Transverse colon (tissue), 4 donors: Measurements from ENCODE around the gene MSH3. TPM values are rescaled to one million over a fixed set of nuclear protein-coding genes. Genes with fewer than 3 reads are reported as not detected.
"Not testable (repeated sequence)": the region's sequence is repeated elsewhere in the genome, so short reads cannot be mapped to it uniquely, and the experiment has no call there.

Source experiments
- DNase-seq: peaks from one replicate; pipeline ENCODE4 v3.0.0-alpha.2; 2019
- H3K27ac ChIP-seq, 4 donors: fragments of 200-600 bp; sonication (generic); 2 replicates each; pipeline ENCODE4 v1.5.1; 2016 to 2018; ENCODE audit warnings: inconsistent platforms in 4 of 4
- H3K27me3 ChIP-seq: fragments of 200-600 bp; sonication (generic); 2 replicates; pipeline ENCODE4 v1.5.1; 2017; ENCODE audit warnings: inconsistent platforms
- H3K36me3 ChIP-seq, 4 donors: fragments of 200-600 bp; sonication (generic); 2 replicates each; pipeline ENCODE4 v1.5.1; 2017 to 2019; ENCODE audit warnings: inconsistent platforms in 4 of 4
- H3K4me1 ChIP-seq, 4 donors: fragments of 200-600 bp; sonication (generic); 2 replicates each; pipeline ENCODE4 v1.5.1; 2017 to 2020; ENCODE audit warnings: inconsistent platforms in 4 of 4
- H3K4me3 ChIP-seq, 4 donors: fragments of 200-600 bp; sonication (generic); 1 replicate in 1 of 4; 2 replicates in 3 of 4; pipeline versions ENCODE4 v1.5.1 to v1.6.1; 2017 to 2019; ENCODE audit warnings: inconsistent platforms in 4 of 4
- H3K9me3 ChIP-seq, 2 donors: fragments of 200-600 bp; sonication (generic); 2 replicates each; pipeline ENCODE4 v1.5.1; 2017 to 2019; ENCODE audit warnings: inconsistent platforms in 2 of 2
- CTCF ChIP-seq, 5 experiments: fragments of 200-600 bp in 3 of 5; fragments of 450-650 bp in 2 of 5; sonication (generic) in 3 of 5; IDR thresholded peaks; 1 replicate in 2 of 5; 2 replicates in 3 of 5; pipeline ENCODE4 v1.5.1; 2016 to 2017; ENCODE audit warnings: antibody characterized with exemption in 5 of 5, inconsistent platforms in 3 of 5, mild to moderate bottlenecking in 2 of 5, moderate library complexity in 1 of 5
- EP300 ChIP-seq: sonication (generic); formaldehyde crosslinking; IDR thresholded peaks from one replicate; pipeline ENCODE4 v1.6.1; 2017; ENCODE audit warnings: antibody characterized with exemption, low read depth
- POLR2A ChIP-seq: fragments of 450-650 bp; IDR thresholded peaks from one replicate; pipeline ENCODE4 v1.6.1; 2016; ENCODE audit warnings: antibody characterized with exemption, mild to moderate bottlenecking, moderate library complexity
- POLR2AphosphoS5 ChIP-seq, 3 donors: sonication (generic); formaldehyde crosslinking; IDR thresholded peaks; one replicate each; pipeline ENCODE4 v1.6.1; 2016; ENCODE audit warnings: antibody characterized with exemption in 3 of 3
- WGBS, 2 donors: methylation state at CpG; one replicate each; pipeline ENCODE4 v1.1.5; 2018; ENCODE audit warnings: low coverage in 1 of 2; 5-methylcytosine and 5-hydroxymethylcytosine counted together
- in situ Hi-C, 4 donors: fragments of 200-750 bp; cut with MboI; loops; one replicate each; pipeline versions ENCODE4 v1.15.0 to v1.15.1; 2017; ENCODE audit warnings: low sequenced_read_pairs in 3 of 4, low pct_ligation_motif_present in 1 of 4, low pct_unique_long_range_greater_than_20kb in 1 of 4
- intact Hi-C: fragments of 100-400 bp; cut with DNase I; formaldehyde crosslinking; loops from one replicate; pipeline ENCODE4 v1.15.1; 2023; ENCODE audit warnings: low total_unique reads
- total RNA-seq, 4 donors: library from RNA; depleted of rRNA; stranded (reverse); fragments of >200 nt; gene quantifications; one replicate each; pipeline ENCODE4 v1.1.0, GENCODE V29; 2016

The MSH3 gene
- total RNA-seq, 4 donors from 2014 or later, result 6.4 to 22.2 (median 17.2) TPM

DNA sequence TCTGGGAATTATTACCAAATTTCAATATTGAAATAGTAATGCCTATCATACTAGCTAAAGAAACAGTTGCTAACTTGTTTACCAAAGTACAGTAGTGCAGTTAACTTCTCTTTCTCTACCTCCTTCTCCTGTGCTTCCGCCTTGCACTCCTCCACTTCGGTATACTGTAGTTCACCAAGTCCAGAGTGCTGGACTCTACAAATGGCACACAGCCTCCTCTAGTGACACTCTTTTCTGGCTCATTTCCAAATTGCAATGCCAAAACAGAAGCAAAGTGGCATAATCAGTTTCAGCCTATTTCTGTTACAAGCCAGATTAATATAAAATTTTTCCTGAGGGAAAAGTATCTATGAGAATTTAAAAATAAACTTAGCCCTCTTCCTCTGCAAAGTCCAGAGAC lies 219.7 kb downstream of the MSH3 start:
- H3K27ac ChIP-seq, result no peak overlapping the region
- in situ Hi-C loops (no loop called here), intact Hi-C loops (no loop called here)
- H3K36me3 ChIP-seq, result peaks cover 0 to 24% (median 2%) of the 10 kb centered on the region in 4 donors
- H3K4me1 ChIP-seq, result no peaks in the 10 kb centered on the region
- DNase-seq, result no peak
- TF ChIP-seq CTCF (IDR thresholded peaks at IDR 0.05) (no peak), POLR2A (no peak), EP300 (no peak), POLR2AphosphoS5 (IDR thresholded peaks at IDR 0.05) (no peak)
- 96 to 100% methylated on average over 2 of the region's 2 CpGs for WGBS, 2 donors
- H3K4me3 ChIP-seq, result no peak overlapping the region
- no peaks in the 10 kb centered on the region for H3K9me3 ChIP-seq
- H3K27me3 ChIP-seq, result no peaks in the 10 kb centered on the region

DNA sequence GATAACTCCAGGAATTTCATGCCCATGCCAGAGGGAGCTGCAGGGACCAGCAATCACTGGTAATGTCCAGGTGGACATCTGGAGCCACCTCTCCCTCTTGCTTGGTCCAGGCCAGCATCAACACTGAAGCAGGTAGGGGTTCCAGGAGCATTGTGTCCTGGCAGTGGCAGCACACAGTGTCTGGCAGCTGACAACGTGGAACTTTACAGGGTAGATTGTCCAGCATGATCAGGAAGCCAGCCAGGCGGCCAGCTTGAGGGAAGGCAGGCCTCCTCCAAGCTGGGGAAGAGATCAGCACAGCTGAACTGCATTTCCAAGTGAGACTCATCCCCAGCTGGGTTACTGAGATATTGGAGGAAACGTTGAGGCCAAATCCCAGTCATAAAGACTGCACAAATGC lies 223.1 kb downstream of the MSH3 start:
- Histone ChIP-seq H3K9me3 (no peaks in the 10 kb centered on the region), H3K4me3 (no peak overlapping the region), H3K36me3 (peaks cover 0 to 24% (median 2%) of the 10 kb centered on the region in 4 donors), H3K27me3 (no peaks in the 10 kb centered on the region), H3K4me1 (no peaks in the 10 kb centered on the region), H3K27ac (no peak overlapping the region)
- TF ChIP-seq EP300 (no peak), POLR2A (no peak), CTCF (IDR thresholded peaks at IDR 0.05) (no peak), POLR2AphosphoS5 (IDR thresholded peaks at IDR 0.05) (no peak)
- in situ Hi-C loops, result no loop called here
- intact Hi-C loops, result no loop called here
- WGBS, 2 donors, result 71% methylated on average over 3 of the region's 3 CpGs; no CpG with 5 or more reads in 1 of the 2 donors
- DNase-seq, result no peak

GRCh38 chr5:80881726-80882125 lies 227.3 kb downstream of the MSH3 start:
- H3K27me3 ChIP-seq, result no peaks in the 10 kb centered on the region
- peaks cover 0 to 14% (median 4%) of the 10 kb centered on the region in 4 donors for H3K4me1 ChIP-seq
- no peak overlapping the region for H3K27ac ChIP-seq
- DNase-seq, result no peak
- WGBS, 2 donors, result 89 to 96% methylated on average over 4 of the region's 4 CpGs
- no peak overlapping the region for H3K4me3 ChIP-seq
- no peaks in the 10 kb centered on the region for H3K9me3 ChIP-seq
- peaks cover 0 to 20% (median 0%) of the 10 kb centered on the region in 4 donors for H3K36me3 ChIP-seq
- TF ChIP-seq POLR2AphosphoS5 (IDR thresholded peaks at IDR 0.05) (no peak), EP300 (no peak), POLR2A (no peak), CTCF (IDR thresholded peaks at IDR 0.05) (no peak)
- in situ Hi-C loops, result no loop called here
- intact Hi-C loops, result no loop called here

DNA sequence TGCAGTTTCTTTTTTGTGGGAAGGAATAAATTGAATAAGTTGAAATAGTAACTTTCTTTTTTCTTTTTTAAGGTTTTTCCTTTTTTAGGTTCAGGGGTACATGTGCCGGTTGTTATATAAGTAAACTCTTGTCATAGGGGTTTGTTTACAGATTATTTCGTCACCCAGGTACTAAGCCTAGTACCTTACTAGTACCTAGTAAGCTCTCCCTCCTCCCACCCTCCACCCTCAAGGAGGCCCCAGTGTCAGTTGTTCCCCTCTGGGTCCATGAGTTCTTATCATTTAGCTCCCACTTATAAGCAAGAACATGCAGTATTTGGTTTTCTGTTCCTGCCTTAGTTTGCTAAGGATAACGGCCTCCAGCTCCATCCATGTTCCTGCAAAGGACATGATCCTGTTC lies 228.9 kb downstream of the MSH3 start:
- H3K4me3 ChIP-seq, in situ Hi-C loops, H3K9me3 ChIP-seq, intact Hi-C loops, DNase-seq, H3K27me3 ChIP-seq, H3K36me3 ChIP-seq, H3K27ac ChIP-seq: not testable (repeated sequence)
- 95 to 98% methylated on average over 2 to 3 of the region's 3 CpGs for WGBS, 2 donors
- H3K4me1 ChIP-seq, result peaks cover 0 to 14% (median 4%) of the 10 kb centered on the region in 4 donors

DNA sequence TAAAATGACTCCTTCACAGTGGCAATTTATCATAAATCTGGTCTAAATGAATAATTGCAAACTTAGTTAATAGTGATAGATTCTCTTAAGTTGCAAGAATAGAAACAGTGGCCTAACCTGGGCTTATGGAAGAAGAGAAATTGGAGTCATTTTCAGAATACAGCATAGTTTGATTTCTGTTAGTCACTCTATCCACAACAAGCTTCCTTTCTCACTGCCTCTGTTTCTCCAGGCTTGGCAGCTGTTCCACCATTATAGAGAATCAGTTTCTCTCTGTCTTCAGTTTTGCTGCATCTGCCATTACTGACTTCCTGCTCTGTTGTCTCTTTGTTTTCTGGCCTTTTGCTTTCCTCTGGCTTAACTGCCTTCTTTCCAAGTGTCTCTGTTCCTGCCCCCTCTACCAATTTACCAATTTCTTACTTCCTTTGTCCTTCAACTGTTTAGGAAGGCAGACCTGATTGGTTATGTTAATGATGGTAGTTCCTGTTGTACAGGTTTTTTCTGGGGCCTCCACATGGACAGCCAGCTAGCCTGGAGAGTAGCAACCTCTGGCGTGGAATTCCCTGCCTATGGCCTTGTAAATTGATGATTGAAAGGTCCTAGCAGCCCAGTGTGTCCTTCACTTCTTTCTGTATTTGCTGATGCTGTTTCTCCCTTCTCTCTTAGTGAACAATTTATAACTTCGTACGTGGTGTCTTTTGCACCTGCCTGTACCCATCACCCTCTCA lies 229.8 kb downstream of the MSH3 start:
- Histone ChIP-seq H3K36me3 (no peaks in the 10 kb centered on the region), H3K4me1 (peaks cover 0 to 14% (median 4%) of the 10 kb centered on the region in 4 donors), H3K9me3 (no peaks in the 10 kb centered on the region), H3K27me3 (no peaks in the 10 kb centered on the region), H3K4me3 (no peak overlapping the region), H3K27ac (no peak overlapping the region)
- in situ Hi-C loops (no loop called here), intact Hi-C loops (no loop called here)
- no peak for TF ChIP-seq POLR2AphosphoS5 (IDR thresholded peaks at IDR 0.05)
- no peak for TF ChIP-seq EP300
- TF ChIP-seq POLR2A, result no peak
- no peak for TF ChIP-seq CTCF (IDR thresholded peaks at IDR 0.05)
- DNase-seq, result no peak
- WGBS, 2 donors, result 63 to 83% methylated on average over 1 to 3 of the region's 3 CpGs
